Testis (tissue), 3 donors: ENCODE measurements around the gene ATG2A. TPM values are rescaled to one million over a fixed set of nuclear protein-coding genes. Genes with fewer than 3 reads are reported as not detected.

ENCODE experiments used
- DNase-seq: peaks from one replicate; pipeline ENCODE4 v3.0.0-alpha.2; 2019
- H3K27ac ChIP-seq, 2 donors: fragments of 200-600 bp; sonication (generic); one replicate each; pipeline ENCODE4 v1.5.1; 2019
- H3K27me3 ChIP-seq: fragments of 200-600 bp; sonication (generic); one replicate; pipeline ENCODE4 v1.5.1; 2019
- H3K36me3 ChIP-seq: fragments of 200-600 bp; sonication (generic); one replicate; pipeline ENCODE4 v1.5.1; 2017; ENCODE audit warnings: low read depth; ENCODE audit errors: missing control alignments
- H3K4me1 ChIP-seq: fragments of 200-600 bp; sonication (generic); one replicate; pipeline ENCODE4 v1.5.1; 2019
- H3K4me3 ChIP-seq, 2 donors: fragments of 200-600 bp; sonication (generic); one replicate each; pipeline ENCODE4 v1.5.1; 2017 to 2019
- H3K9me3 ChIP-seq: fragments of 200-600 bp; sonication (generic); one replicate; pipeline ENCODE4 v1.5.1; 2017
- POLR2A ChIP-seq: fragments of 450-650 bp; IDR thresholded peaks from one replicate; pipeline ENCODE4 v1.6.1; 2017; ENCODE audit warnings: antibody characterized with exemption, mild to moderate bottlenecking, moderate library complexity
- WGBS, 2 donors: methylation state at CpG; one replicate each; pipeline ENCODE4 v1.1.5; 2018; 5-methylcytosine and 5-hydroxymethylcytosine counted together
- intact Hi-C: fragments of 100-400 bp; cut with DNase I; formaldehyde crosslinking; loops from one replicate; pipeline ENCODE4 v1.15.1; 2023; ENCODE audit warnings: low total_unique reads
- polyA plus RNA-seq: library from polyadenylated mRNA; stranded (reverse); fragments of 350-450 nt; fragmentation: Illumina TruSeq; extraction: RNeasy Lipid Tissue Mini Kit (QIAGEN cat#74804); gene quantifications from one replicate; pipeline ENCODE4 v1.2.3, GENCODE V29; 2014; ENCODE audit warnings: low read depth, low replicate concordance; ENCODE audit not compliant: insufficient read depth
- total RNA-seq, 2 donors: library from RNA; depleted of rRNA; stranded (reverse); fragments of >200 nt; gene quantifications; one replicate each; pipeline ENCODE4 v1.2.3, GENCODE V29; 2016
- TF ChIP-seq, protein P1 (sequence below), 3 experiments: fragments of 450-650 bp in 2 of 3; fragments of 200-600 bp in 1 of 3; sonication (generic) in 1 of 3; IDR thresholded peaks; one replicate each; pipeline ENCODE4 v1.5.1; 2016 to 2019; ENCODE audit warnings: antibody characterized with exemption in 3 of 3, mild to moderate bottlenecking in 2 of 3, moderate library complexity in 1 of 3

The ATG2A gene
- total and polyA plus RNA-seq, 3 donors from 2014 or later = 22.2 to 56.1 (median 51.1) TPM

DNA sequence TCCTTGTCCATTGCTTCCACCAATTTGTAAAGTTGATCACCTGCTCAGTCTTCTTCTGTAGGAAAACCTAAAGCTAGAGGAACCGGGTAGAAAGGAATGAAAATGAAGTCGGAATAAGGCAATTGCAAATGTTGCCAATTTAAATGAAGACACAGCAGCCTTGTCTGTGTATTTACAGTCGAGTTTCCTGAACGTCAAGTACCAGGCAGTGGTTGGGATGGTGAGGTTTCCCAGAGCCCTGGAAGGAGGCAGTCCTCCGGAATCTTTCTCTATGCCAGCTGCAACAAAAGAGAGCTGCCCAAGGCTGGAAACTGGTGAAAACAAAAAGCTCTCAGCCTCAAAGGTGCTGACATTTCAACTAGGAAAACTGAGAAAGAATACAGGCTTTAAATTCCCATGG lies 37.2 kb upstream of the ATG2A start:
- no peak overlapping the region for H3K27ac ChIP-seq
- WGBS, 2 donors = 54 to 73% methylated on average over 4 to 5 of the region's 5 CpGs
- intact Hi-C loops = no loop called here

DNA sequence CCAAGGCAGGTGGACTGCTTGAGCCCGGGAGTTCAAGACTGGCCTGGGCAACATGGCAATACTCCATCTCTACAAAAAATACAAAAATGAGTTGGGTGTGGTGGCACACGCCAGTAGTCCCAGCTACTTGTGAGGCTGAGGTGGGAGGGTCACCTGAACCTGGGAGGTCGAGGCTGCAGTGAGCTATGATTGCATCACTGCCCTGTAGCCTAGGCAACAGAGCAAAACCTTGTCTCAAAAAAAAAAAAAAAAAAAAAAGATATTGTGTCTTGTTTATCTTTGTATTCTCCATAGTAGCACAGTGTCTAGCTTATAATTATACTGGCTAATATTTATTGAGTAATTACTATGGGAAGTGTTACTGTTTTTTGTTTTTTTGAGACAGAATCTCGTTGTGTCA lies 34.5 kb upstream of the ATG2A start:
- no peak overlapping the region for H3K27ac ChIP-seq

More for the DNA sequence above, 37.2 kb upstream of the ATG2A start:
- Histone ChIP-seq H3K36me3 (no peaks in the 10 kb centered on the region), H3K27me3 (no peaks in the 10 kb centered on the region), H3K9me3 (no peaks in the 10 kb centered on the region), H3K4me1 (no peaks in the 10 kb centered on the region), H3K4me3 (no peak overlapping the region)
- no peak for DNase-seq
- TF ChIP-seq, protein P1, sequence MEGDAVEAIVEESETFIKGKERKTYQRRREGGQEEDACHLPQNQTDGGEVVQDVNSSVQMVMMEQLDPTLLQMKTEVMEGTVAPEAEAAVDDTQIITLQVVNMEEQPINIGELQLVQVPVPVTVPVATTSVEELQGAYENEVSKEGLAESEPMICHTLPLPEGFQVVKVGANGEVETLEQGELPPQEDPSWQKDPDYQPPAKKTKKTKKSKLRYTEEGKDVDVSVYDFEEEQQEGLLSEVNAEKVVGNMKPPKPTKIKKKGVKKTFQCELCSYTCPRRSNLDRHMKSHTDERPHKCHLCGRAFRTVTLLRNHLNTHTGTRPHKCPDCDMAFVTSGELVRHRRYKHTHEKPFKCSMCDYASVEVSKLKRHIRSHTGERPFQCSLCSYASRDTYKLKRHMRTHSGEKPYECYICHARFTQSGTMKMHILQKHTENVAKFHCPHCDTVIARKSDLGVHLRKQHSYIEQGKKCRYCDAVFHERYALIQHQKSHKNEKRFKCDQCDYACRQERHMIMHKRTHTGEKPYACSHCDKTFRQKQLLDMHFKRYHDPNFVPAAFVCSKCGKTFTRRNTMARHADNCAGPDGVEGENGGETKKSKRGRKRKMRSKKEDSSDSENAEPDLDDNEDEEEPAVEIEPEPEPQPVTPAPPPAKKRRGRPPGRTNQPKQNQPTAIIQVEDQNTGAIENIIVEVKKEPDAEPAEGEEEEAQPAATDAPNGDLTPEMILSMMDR (IDR thresholded peaks at IDR 0.05) = no peak
- no peak for TF ChIP-seq POLR2A

DNA sequence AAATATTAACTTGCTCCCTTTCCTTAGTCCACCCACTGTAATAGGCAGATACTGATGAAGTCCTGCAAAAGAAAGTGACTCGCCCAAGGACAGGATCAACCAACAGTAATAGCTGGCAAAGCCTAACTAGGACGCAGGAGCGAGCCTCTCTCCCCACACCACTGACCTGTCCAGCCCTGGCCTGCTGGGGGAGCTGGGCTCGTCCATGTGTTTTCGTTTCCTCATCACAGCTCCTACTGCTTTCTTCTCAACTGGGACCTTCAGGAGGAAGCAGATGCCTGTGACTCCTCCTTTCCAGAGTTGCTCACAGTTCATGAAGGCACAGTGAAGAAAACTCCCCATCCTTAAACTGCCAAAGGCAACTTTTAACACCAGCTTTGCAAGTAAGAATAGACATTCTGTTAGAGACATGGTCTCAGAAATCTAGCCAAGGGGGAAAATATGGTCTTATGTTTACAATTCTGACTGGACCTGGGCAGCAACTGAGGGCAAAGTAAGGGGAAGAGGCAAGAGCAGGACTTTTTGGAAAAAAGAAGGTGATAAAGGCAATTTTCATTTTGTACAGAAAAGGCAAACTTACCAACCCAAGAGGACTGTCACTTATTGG lies 30.3 kb upstream of the ATG2A start:
- Histone ChIP-seq H3K27ac (no peak overlapping the region), H3K9me3 (no peaks in the 10 kb centered on the region), H3K36me3 (no peaks in the 10 kb centered on the region), H3K27me3 (no peaks in the 10 kb centered on the region), H3K4me1 (no peaks in the 10 kb centered on the region), H3K4me3 (no peak overlapping the region)
- intact Hi-C loops = no loop called here
- 64 to 71% methylated on average over 5 of the region's 5 CpGs for WGBS, 2 donors
- DNase-seq = no peak
- TF ChIP-seq, protein P1 (IDR thresholded peaks at IDR 0.05) = no peak
- TF ChIP-seq POLR2A = no peak

More for the DNA sequence above, 34.5 kb upstream of the ATG2A start:
- Histone ChIP-seq H3K27me3 (no peaks in the 10 kb centered on the region), H3K4me1 (no peaks in the 10 kb centered on the region), H3K36me3 (no peaks in the 10 kb centered on the region), H3K4me3 (no peak overlapping the region), H3K9me3 (no peaks in the 10 kb centered on the region)
- intact Hi-C loops = no loop called here
- TF ChIP-seq, protein P1 (IDR thresholded peaks at IDR 0.05) = no peak
- TF ChIP-seq POLR2A = no peak
- 76 to 82% methylated on average over 4 of the region's 4 CpGs for WGBS, 2 donors
- DNase-seq = no peak

DNA sequence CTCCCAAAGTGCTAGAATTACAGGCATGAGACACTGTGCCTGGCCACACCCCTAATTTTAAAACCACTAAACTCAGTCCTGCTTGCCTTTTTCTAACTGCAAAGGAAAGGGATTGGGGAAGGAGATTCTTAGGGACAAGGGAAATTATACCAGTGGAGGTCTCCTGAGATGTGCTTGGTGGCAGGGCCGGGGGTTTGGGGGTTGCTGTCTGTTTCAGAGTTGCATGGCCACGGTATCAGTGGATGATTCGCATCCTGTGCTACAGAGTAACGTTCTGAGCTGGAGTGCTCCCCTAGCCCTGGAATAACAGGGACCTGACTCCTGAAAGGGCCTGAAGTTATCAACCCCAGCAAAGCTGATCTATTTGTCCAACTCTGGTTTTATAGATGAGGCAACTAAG lies 19.5 kb upstream of the ATG2A start:
- Histone ChIP-seq H3K27ac (no peak overlapping the region), H3K9me3 (no peaks in the 10 kb centered on the region), H3K36me3 (no peaks in the 10 kb centered on the region), H3K4me1 (no peaks in the 10 kb centered on the region), H3K4me3 (no peak overlapping the region), H3K27me3 (no peaks in the 10 kb centered on the region)
- DNase-seq = no peak
- intact Hi-C loops = no loop called here
- WGBS, 2 donors = 80 to 90% methylated on average over 4 of the region's 4 CpGs
- TF ChIP-seq, protein P1 (IDR thresholded peaks at IDR 0.05) = no peak
- TF ChIP-seq POLR2A = no peak
